IPS DF 4.7 (cell line): ENCODE data around the gene TPRX1.
"Not testable (repeated sequence)": the region's sequence is repeated elsewhere in the genome, so short reads cannot be mapped to it uniquely, and the experiment has no call there.

Experiments used
- DNase-seq: peaks from one replicate; pipeline ENCODE4 v3.0.0-alpha.2; 2013; ENCODE audit warnings: low spot score; ENCODE audit errors: extremely low read depth

TPRX1 gene

GRCh38 chr19:47804451-47804850 lies at the start of gene TPRX1:
TPRX1 (minus strand) TSS chr19:47804551; CDS start chr19:47804539, 12 bp downstream.
- DNase-seq = not testable (repeated sequence)

GRCh38 chr19:47853003-47853402 lies 48.7 kb upstream of the TPRX1 start:
- no peak for DNase-seq

DNA sequence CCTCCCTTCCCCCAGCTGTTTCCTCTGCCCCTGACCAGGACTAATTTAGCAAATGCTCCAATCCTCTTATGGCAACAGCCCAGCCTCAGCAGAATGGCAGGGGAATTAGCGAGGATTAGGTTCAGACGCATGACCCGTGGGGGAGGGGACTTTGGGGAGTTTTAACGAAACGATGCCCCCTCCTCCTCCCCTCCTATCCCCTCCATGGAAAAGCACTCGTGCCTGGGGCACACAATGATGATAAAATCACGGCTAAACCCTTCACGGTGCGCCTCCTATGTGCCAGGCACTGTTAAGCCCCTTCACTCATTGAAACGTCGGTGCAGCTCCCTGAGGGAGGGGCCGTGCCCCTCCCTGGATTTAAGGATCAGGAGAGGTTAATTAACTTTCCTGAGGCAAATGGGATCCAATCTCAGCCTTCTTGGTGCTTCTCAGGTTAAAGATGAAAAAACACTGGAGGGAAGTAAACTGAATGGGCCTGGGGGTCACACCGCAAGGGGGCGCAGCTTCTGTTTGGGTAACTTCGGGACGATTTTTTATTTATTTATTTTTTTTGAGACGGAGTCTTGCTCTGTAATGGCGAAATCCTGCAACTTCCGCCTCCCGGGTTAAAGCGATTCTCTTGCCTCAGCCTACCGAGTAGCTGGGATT lies 44.6 kb upstream of the TPRX1 start:
- DNase-seq = no peak

DNA sequence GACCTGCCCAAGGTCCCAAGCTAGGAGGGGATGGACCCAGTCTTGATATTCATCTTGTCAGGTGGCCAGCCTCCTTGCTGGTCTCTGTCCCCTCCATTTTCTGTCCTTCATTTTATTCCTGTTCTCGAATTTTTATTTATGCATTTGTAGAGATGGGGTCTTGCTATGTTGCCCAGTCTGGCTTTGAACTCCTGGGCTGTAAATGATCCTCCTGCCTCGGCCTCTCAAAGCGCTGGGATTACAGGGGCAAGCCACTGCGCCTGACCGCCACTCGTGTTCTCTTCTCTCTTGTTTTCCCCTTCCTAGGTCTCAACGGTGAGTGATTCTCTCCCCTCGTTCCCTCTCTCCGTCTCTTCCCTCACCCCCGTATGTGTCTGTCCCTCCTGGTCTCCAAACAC lies 44.1 kb upstream of the TPRX1 start:
- DNase-seq = no peak

DNA sequence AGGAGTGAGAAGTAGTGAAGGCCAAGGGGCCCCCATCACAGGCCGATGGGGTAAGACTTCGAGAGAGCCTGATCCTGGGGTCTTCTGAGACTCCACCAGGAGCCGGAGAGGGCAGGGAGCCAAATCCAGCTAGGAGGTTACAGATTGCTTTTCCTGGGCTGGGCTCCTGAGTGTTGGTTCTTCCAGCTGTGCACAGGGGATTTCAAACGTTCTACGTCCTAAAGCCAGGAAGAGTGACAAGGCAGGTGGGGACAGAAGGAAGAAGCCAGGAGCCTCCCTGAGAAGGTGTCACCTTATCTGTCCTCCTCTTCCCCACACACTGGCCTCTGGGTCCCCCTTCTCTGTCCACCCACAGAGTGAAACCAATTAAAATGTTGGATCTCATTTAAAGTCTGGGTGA lies 38.6 kb upstream of the TPRX1 start:
- DNase-seq = no peak

- no peak for DNase-seq
These were observed 35.6 kb upstream of the TPRX1 start for GRCh38 chr19:47839913-47840312.

GRCh38 chr19:47839411-47839810 lies 35.1 kb upstream of the TPRX1 start:
- DNase-seq = no peak

DNA sequence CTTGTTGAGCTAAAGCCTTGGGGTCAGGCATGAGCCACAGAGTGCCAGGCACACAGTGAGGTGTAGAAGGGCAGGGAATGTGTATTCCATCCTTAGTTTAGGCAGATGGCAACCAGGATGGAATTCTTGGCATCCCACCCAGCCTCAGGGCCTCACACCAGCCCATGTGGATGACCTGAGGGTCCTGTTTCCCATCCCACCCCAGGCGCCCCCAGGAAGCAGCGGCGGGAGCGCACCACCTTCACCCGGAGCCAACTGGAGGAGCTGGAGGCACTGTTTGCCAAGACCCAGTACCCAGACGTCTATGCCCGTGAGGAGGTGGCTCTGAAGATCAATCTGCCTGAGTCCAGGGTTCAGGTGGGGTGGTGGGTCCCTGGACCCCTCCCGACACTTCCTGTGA lies 31.7 kb upstream of the TPRX1 start:
- DNase-seq = no peak

DNA sequence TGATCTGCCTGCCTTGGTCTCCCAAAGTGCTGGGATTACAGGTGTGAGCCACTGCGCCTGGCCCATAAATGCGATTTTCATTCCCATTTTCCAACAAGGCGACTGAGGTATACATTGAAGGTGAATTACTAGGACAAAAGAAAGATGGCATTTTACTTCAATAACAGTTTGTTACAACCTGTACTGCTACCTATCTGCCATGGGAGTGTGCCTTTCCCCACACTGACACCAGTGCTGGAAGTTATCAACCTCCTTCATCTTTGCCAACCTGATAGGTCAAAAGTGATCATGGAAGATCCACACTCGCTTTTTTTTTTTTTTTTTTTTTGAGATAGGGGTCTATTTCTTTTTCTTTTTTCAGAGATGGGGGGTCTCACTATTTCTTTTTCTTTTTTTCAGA lies 28.4 kb upstream of the TPRX1 start:
- DNase-seq = no peak

- DNase-seq = no peak
These were observed 22.4 kb upstream of the TPRX1 start for GRCh38 chr19:47826800-47827199.

DNA sequence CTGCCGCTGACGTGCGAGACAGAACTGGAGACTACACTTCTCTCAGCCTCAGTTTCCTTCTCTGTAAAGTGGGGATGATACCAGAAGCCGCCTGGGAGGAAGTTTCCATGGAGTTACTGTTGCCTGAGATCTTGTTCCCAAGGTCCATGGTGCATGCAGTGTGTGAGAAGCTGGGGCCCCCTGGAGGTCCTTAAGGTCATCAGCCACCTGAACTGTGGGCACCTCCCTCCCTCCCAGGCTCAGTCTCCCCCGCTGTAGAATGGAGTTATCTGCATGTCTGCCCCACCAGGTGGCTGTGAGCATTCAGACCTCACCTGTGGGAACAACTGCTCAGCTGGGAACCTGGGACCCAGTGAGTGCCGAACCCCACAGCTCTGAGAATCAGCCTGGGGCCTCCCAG lies 20.0 kb upstream of the TPRX1 start:
- no peak for DNase-seq

- no peak for DNase-seq
These were observed 17.2 kb upstream of the TPRX1 start, which contains the start of gene CRX for GRCh38 chr19:47821460-47822020. CRX (plus strand) TSS chr19:47821937; CDS start chr19:47834444, 12,507 bp downstream.

DNA sequence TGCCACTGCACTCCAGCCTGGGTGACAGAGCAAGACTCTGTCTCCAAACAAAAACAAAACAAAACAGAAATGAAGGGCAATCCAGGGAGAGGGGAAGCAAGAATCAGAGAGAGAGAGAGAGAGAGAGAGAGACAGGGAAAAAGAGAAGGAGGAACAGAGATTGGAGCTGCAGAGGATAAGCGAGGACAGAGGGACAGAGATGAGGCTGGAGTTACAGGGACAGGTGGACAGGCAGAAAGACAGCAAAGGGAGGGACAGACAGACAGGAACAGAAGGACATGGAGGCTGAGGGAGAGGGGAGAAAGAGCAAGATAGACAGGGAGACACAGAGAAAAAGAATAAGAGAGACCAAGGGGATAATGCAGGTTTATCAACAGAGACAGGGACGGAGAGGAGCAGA lies 16.1 kb upstream of the TPRX1 start:
- DNase-seq = no peak

DNA sequence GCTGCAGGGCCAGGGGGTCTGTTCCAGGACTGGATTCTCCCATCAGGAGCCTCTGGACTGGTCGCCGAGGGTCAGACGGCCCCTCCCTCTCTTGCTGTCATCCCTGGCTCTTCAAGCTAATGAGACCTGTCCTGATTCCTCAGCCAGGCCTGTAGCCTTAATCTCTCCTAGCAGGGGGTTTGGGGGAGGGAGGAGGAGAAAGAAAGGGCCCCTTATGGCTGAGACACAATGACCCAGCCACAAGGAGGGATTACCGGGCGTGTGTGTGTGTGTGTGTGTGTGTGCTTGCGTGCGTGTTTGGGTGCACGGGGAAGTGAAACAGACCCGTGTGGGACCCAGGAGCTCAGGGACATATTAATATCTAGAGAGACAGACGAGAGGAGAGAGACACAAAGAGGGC lies 15.5 kb upstream of the TPRX1 start:
- DNase-seq = no peak

GRCh38 chr19:47818221-47818620 lies 13.9 kb upstream of the TPRX1 start:
- DNase-seq = not testable (repeated sequence)

DNA sequence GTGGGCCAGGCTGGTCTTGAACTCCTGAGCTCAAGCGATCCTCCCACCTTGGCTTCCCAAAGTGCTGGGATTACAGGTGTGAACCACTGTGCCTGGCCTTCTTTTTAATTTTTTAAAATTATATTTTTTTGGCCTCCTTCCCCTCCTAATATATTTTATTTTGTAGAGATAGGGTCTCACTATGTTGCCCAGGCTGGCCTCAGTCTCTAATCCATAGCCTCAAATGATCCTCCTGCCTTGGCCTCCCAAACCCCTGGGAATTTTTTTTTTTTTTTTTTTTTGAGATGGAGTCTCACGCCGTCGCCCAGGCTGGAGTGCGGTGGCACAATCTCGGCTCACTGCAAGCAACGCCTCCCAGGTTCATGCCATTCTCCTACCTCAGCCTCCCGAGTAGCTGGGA lies 11.9 kb upstream of the TPRX1 start:
- not testable (repeated sequence) for DNase-seq

DNA sequence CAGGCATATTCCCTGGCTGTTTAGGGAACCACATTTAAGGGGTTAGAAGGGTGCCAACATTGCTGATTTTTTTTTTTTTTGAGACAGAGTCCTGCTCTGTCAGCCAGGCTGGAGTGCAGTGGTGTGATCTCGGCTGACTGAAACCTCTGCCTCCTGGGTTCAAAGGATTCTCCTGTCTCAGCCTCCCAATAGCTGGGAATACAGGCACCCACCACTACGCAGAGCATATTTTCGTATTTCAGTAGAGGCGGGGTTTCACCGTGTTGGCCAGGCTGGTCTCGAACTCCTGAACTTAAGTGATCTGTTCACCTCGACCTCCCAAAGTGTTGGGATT lies 9.6 kb upstream of the TPRX1 start:
- DNase-seq = no peak

- peak; percentile 36 for DNase-seq
These were observed 9.1 kb upstream of the TPRX1 start for GRCh38 chr19:47813304-47813994.

DNA sequence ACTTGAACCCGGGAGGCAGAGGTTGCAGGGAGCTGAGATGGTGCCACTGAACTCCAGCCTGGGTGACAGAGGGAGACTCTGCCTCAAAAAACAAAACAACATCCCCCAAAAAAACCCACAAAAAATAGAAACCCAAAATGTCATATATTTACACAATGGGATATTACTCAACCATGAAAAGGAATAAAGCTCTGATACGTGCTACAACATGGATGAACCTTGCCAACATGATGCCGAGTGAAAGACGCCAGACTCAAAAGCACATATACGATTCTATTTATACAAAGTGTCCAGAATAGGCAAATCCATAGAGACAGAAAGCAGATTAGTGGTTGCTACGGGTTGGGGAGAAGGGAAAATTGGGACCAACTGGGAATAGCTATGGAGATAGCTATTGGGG lies 2.1 kb upstream of the TPRX1 start:
- DNase-seq = no peak

DNA sequence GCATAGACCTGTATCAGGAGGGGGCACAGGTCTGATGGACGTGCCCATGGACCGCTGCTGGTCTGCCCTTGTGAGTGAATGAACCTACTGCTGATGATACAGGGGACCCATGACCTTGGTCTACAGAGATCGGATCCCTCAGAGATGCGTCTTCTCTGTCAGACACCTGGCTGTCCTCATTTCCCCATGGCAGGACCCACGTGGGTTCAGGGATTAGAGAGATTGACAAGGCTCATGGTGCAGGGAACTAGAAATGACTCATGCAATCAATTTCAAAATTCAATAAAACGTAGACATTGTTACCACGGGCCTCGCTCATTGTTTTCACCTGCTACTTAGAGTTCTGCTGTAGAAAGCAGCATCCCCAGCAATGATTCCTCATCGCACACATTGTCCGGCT lies 962 bp upstream of the TPRX1 start:
- no peak for DNase-seq

GRCh38 chr19:47803671-47804070 lies 680 bp downstream of the TPRX1 start:
- not testable (repeated sequence) for DNase-seq

GRCh38 chr19:47803148-47803547 lies 1.2 kb downstream of the TPRX1 start:
- DNase-seq = not testable (repeated sequence)

DNA sequence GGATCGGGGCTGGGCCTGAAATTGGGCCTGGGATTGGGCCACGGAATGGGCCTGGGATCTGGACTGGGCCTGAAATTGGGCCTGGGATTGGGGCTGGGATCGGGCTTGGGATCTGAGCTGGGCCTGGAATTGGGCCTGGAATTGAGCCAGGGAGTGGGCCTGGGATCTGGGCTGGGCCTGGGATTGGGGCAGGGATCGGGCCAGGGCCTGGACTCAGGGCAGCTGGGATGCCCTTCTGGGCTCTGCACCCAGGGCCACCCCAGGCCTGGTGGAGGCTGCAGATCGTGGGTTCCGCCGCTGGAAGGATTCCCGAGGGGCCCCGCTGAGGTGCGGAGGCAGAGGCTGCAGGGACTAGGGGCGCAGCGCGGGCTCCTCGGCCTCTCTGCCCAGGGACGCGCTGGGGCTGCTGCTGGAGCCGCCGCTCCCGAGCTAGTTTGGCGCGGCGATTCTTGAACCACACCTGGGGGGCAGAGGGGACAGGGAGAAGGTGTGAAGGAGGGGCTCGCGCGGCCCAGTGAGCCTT lies 1.8 kb downstream of the TPRX1 start:
- no peak for DNase-seq
